ENCODE data around the gene LPXN. TPM values are rescaled to one million over a fixed set of nuclear protein-coding genes. Genes with fewer than 3 reads are reported as not detected.
A peak's percentile ranks its signal among the peaks of the same experiment; 100 is the strongest.

Gene LPXN
- total RNA-seq (3.9 and 6.2 TPM in 2 replicates), polyA plus RNA-seq (5.1 and 6.2 TPM in 2 replicates), polyA minus RNA-seq (7.2 and 14.9 TPM in 2 replicates), Bru-seq, nascent RNA (percentile 55 among the genes with signal in this experiment), BruChase-seq, experiment 1, labeled RNA remaining after a 6-hour chase (percentile 45 among the genes with signal in this experiment), BruChase-seq, experiment 2, labeled RNA remaining after a 2-hour chase (percentile 52 among the genes with signal in this experiment)
- 5.1 and 5.7 TPM in 2 replicates for polyA plus RNA-seq (2011; cell fraction: cytosol; rRNA removed)
- 13.2 and 13.7 TPM in 2 replicates for polyA plus RNA-seq (2011; cell fraction: nucleus; rRNA removed)
- polyA plus RNA-seq (2012): 10.0 and 23.0 TPM in 2 replicates
- polyA minus RNA-seq (2011; cell fraction: cytosol; rRNA and poly(A)+ RNA removed): not detected
- 10.9 and 17.5 TPM in 2 replicates for polyA minus RNA-seq (2011; cell fraction: nucleus; rRNA and poly(A)+ RNA removed)
- long read RNA-seq, partial matches to known transcripts: 0 of 3 reads
- long read RNA-seq, other reads (novel, unspliced or antisense): 1 of 3 reads

DNA sequence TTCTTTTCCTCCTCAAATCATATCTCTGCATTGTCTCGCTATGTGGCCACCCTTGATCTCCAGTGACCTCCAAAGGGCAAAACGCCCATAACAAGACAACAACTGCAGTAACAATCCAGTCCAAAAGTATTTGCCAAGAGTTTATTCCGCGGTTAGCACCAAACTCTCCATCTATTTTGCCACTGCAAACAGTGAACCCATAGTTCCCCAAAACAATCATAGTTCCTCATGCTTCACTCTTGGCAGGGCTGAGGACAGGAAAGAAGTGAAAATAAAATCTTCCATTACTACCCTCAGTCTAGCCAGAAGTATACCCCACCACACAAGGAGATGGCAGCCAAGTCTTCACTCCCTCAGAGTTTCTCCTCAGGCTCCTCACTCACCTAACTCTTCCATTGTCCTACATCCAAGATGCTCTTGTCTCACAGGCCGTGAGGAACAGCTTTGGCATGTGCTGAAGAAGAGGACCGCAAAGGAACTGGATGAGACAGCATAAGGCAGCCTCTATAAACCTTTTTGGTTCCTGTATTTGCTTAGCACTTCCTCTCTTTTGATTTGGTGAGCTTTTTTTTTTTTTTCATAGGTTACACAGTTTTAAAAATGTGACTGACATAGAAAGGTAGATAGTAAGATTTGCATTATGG is at the start of gene LPXN:
LPXN (minus strand) TSS at position 480 of the 644 bp plus-strand sequence; CDS start at position 396, 84 bp downstream.
- no peaks in the 10 kb centered on the region for H4K20me1 ChIP-seq (replicated peaks; ENCODE audit: control insufficient read depth, extremely low read depth, insufficient read depth, low read length)
- intact Hi-C loops (cut with micrococcal nuclease) (loop anchor here (2.0 to 10.0 kb wide), 2 partner anchors 567 to 1261 kb away; partner anchors contain the start of gene FAM111A), dilution Hi-C loops (cut with MboI; ENCODE audit: extremely low pct_ligation_motif_present, low sequenced_read_pairs) (no loop called here)
- H3K4me1 ChIP-seq (ENCODE audit: control insufficient read depth, extremely low read depth, insufficient read depth, low read length): peaks cover 50% of the 10 kb centered on the region
- CTCF ChIA-PET: interaction anchor here (4.3 to 5.8 kb wide), 2 partner anchors 7 to 53 kb away, joined by 37 to 62 read pairs; no protein-coding TSS in a partner anchor
- H3K27ac ChIP-seq (ENCODE audit: insufficient read depth, low read depth, low read length): peak within 1 kb of the TSS; percentile 99
- TF ChIP-seq, protein P1, sequence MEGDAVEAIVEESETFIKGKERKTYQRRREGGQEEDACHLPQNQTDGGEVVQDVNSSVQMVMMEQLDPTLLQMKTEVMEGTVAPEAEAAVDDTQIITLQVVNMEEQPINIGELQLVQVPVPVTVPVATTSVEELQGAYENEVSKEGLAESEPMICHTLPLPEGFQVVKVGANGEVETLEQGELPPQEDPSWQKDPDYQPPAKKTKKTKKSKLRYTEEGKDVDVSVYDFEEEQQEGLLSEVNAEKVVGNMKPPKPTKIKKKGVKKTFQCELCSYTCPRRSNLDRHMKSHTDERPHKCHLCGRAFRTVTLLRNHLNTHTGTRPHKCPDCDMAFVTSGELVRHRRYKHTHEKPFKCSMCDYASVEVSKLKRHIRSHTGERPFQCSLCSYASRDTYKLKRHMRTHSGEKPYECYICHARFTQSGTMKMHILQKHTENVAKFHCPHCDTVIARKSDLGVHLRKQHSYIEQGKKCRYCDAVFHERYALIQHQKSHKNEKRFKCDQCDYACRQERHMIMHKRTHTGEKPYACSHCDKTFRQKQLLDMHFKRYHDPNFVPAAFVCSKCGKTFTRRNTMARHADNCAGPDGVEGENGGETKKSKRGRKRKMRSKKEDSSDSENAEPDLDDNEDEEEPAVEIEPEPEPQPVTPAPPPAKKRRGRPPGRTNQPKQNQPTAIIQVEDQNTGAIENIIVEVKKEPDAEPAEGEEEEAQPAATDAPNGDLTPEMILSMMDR (IDR thresholded peaks at IDR 0.05; ENCODE audit: extremely low read depth in 1 of 2, insufficient read depth in 1 of 2, low read depth in 1 of 2, low read length in 2 of 2): no peak
- peak; percentile 31 for TF ChIP-seq POLR2A (IDR thresholded peaks at IDR 0.05; ENCODE audit: low read depth, low read length)
- no peak within 1 kb of the TSS for H3K4me3 ChIP-seq (replicated peaks in 1 of 3; ENCODE audit: insufficient read depth in 1 of 3, low read depth in 1 of 3, low read length in 3 of 3)
- no TSS peak for BruUV-seq (replicated peaks)
- H3K27me3 ChIP-seq (ENCODE audit: control insufficient read depth in 2 of 2, insufficient read depth in 2 of 2, low read length in 2 of 2): no peaks in the 10 kb centered on the region
- no peaks in the 10 kb centered on the region for H3K9me3 ChIP-seq (replicated peaks; ENCODE audit: control insufficient read depth, insufficient read depth, low read length)
- POLR2A ChIA-PET: no interaction called here
- no peaks in the 10 kb centered on the region for H3K36me3 ChIP-seq (ENCODE audit: control insufficient read depth in 2 of 2, extremely low read depth in 1 of 2, insufficient read depth in 2 of 2, low read length in 2 of 2)
- H2AFZ ChIP-seq (ENCODE audit: low read depth, low read length): peak within 1 kb of the TSS; percentile 71
- peak within 1 kb of the TSS; percentile 100 for H3K9ac ChIP-seq (replicated peaks; ENCODE audit: extremely low read depth, insufficient read depth, low read length)
- peaks cover 10% of the 10 kb centered on the region for H3K79me2 ChIP-seq (ENCODE audit: control insufficient read depth, insufficient read depth, low read length)
- DNase-seq (ENCODE audit: low read depth, low spot score) (peak; percentile 13), FAIRE-seq (peak; percentile 18)
- peak within 1 kb of the TSS; percentile 78 for H3K4me2 ChIP-seq (ENCODE audit: insufficient read depth, low read length)
- H3K9me1 ChIP-seq (replicated peaks; ENCODE audit: control insufficient read depth, extremely low read depth, insufficient read depth, low read length): no peaks in the 10 kb centered on the region

- ChIA-PET POLR2A (no interaction called here), CTCF (interaction anchor here (0.5 to 1.6 kb wide), 2 partner anchors 49 to 57 kb away, joined by 3 to 6 read pairs; no protein-coding TSS in a partner anchor)
- Histone ChIP-seq H3K4me1 (ENCODE audit: control insufficient read depth, extremely low read depth, insufficient read depth, low read length) (peaks cover 13% of the 10 kb centered on the region), H3K9me3 (replicated peaks; ENCODE audit: control insufficient read depth, insufficient read depth, low read length) (no peaks in the 10 kb centered on the region), H3K9me1 (replicated peaks; ENCODE audit: control insufficient read depth, extremely low read depth, insufficient read depth, low read length) (no peaks in the 10 kb centered on the region), H3K4me2 (ENCODE audit: insufficient read depth, low read length) (no peak overlapping the region), H3K36me3 (ENCODE audit: control insufficient read depth in 2 of 2, extremely low read depth in 1 of 2, insufficient read depth in 2 of 2, low read length in 2 of 2) (peaks cover 11% of the 10 kb centered on the region in 2 experiments), H3K79me2 (ENCODE audit: control insufficient read depth, insufficient read depth, low read length) (no peaks in the 10 kb centered on the region), H3K27me3 (ENCODE audit: control insufficient read depth in 2 of 2, insufficient read depth in 2 of 2, low read length in 2 of 2) (no peaks in the 10 kb centered on the region), H2AFZ (ENCODE audit: low read depth, low read length) (no peak overlapping the region), H3K4me3 (replicated peaks in 1 of 3; ENCODE audit: insufficient read depth in 1 of 3, low read depth in 1 of 3, low read length in 3 of 3) (no peak overlapping the region), H3K9ac (replicated peaks; ENCODE audit: extremely low read depth, insufficient read depth, low read length) (no peak overlapping the region), H3K27ac (ENCODE audit: insufficient read depth, low read depth, low read length) (no peak overlapping the region), H4K20me1 (replicated peaks; ENCODE audit: control insufficient read depth, extremely low read depth, insufficient read depth, low read length) (no peaks in the 10 kb centered on the region)
- DNase-seq (ENCODE audit: low read depth, low spot score): no peak
- dilution Hi-C loops (cut with MboI; ENCODE audit: extremely low pct_ligation_motif_present, low sequenced_read_pairs) (no loop called here), intact Hi-C loops (cut with micrococcal nuclease) (no loop called here)
- no TSS peak for BruUV-seq (replicated peaks)
- TF ChIP-seq, protein P2, sequence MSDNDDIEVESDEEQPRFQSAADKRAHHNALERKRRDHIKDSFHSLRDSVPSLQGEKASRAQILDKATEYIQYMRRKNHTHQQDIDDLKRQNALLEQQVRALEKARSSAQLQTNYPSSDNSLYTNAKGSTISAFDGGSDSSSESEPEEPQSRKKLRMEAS (IDR thresholded peaks at IDR 0.05; ENCODE audit: insufficient read depth, insufficient read length): no peak
- TF ChIP-seq GATA2 (IDR thresholded peaks at IDR 0.05; ENCODE audit: insufficient read depth, insufficient read length, low read depth, low read length): no peak
- TF ChIP-seq, protein P1 (IDR thresholded peaks at IDR 0.05; ENCODE audit: extremely low read depth in 1 of 2, insufficient read depth in 1 of 2, low read depth in 1 of 2, low read length in 2 of 2): no peak
- no peak for TF ChIP-seq POLR2AphosphoS5 (IDR thresholded peaks at IDR 0.05; ENCODE audit: insufficient read depth, low read depth, low read length)
- TF ChIP-seq MYC (IDR thresholded peaks at IDR 0.05; ENCODE audit: low read depth, low read length): no peak
- TF ChIP-seq FOS (IDR thresholded peaks at IDR 0.05; ENCODE audit: borderline replicate concordance, insufficient read depth, low read length): no peak
- no peak for TF ChIP-seq JUN (IDR thresholded peaks at IDR 0.05; ENCODE audit: borderline replicate concordance, insufficient read depth, insufficient read length, low read depth)
- TF ChIP-seq EZH2 (IDR thresholded peaks at IDR 0.05; ENCODE audit: borderline replicate concordance, low read depth, low read length, severe bottlenecking): no peak
- TF ChIP-seq POLR2A (IDR thresholded peaks at IDR 0.05; ENCODE audit: low read depth, low read length): no peak
- FAIRE-seq: no peak
Observed at GRCh38 chr11:58625086-58625485, 49.4 kb upstream of the LPXN start.

Measured in endothelial cell of umbilical vein (primary cell).